PFSK-1 (cell line): Measurements from ENCODE around the gene HIRA.

Experiments used
- POLR2AphosphoS5 ChIP-seq: IDR thresholded peaks from 2 replicates; pipeline ENCODE4 v1.6.1; 2012; ENCODE audit warnings: low read depth, mild to moderate bottlenecking, control low read depth, low read length, moderate library complexity
- TAF1 ChIP-seq: IDR thresholded peaks from 2 replicates; pipeline ENCODE4 v1.6.1; 2012; ENCODE audit warnings: low read length, control low read depth, borderline replicate concordance; ENCODE audit not compliant: insufficient read depth

DNA sequence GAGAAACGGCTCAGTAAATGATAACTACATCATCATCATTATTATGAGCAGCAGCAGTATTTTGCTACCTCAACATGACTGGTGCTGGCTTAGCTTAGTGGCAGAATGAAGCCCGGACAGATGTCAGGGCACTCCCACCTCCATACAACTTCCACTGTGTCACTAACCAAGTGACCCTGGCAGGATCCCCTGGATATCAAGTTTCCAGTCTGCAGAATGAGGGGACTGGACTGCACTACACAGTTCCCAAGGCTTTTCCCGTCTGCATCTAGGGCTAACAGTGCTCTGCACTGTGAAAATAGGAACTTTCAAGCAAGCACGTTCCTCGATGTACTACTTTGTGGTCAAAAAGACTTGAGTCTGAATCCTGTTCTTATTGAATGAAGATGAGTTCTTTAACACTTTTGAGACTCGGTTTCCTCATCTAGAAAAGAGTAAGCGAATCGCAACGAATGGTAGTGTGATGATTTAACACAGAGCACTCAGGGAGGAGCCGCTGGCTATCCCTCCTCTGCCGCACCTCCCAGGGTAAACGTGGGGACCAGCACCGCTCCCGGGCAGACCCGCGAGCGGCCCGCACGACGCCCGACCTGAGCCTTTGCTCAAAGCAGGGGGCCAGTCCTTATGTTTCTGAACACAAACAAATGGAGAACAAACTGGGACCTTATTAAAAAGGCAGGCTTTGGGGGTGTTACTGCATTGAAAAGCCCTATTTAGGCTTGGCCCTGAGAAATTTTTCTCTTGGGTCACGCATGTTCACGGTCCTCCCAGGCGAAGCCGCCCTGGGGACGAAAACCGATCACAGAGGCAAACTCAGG, 140.9 kb downstream of the HIRA start:
- TF ChIP-seq POLR2AphosphoS5, result no peak
- no peak for TF ChIP-seq TAF1
